Skeletal muscle tissue (tissue), 4 donors: ENCODE results near the gene HAUS3. TPM values are rescaled to one million over a fixed set of nuclear protein-coding genes. Genes with fewer than 3 reads are reported as not detected.
"Not testable (repeated sequence)": the region's sequence is repeated elsewhere in the genome, so short reads cannot be mapped to it uniquely, and the experiment has no call there.

ENCODE experiments used
- H3K27ac ChIP-seq: one replicate; pipeline ENCODE4 v1.7.0; 2013; ENCODE audit warnings: mild to moderate bottlenecking, low read depth, low read length, inconsistent platforms
- H3K27me3 ChIP-seq, 3 donors: one replicate each; pipeline ENCODE4 v1.7.0; 2013; ENCODE audit warnings: low read length in 3 of 3; ENCODE audit not compliant: control insufficient read depth in 3 of 3, insufficient read depth in 3 of 3
- H3K36me3 ChIP-seq, 3 donors: one replicate each; pipeline ENCODE4 v1.7.0; 2013; ENCODE audit warnings: low read length in 3 of 3; ENCODE audit not compliant: control insufficient read depth in 3 of 3, insufficient read depth in 3 of 3
- H3K4me1 ChIP-seq, 3 donors: one replicate each; pipeline ENCODE4 v1.7.0; 2013; ENCODE audit warnings: low read length in 3 of 3, mild to moderate bottlenecking in 3 of 3; ENCODE audit not compliant: control insufficient read depth in 3 of 3, insufficient read depth in 3 of 3
- H3K4me3 ChIP-seq, 3 donors: one replicate each; pipeline ENCODE4 v1.7.0; 2013; ENCODE audit warnings: low read length in 3 of 3
- H3K9ac ChIP-seq, 3 donors: one replicate each; pipeline ENCODE4 v1.7.0; 2013; ENCODE audit warnings: low read length in 3 of 3, mild to moderate bottlenecking in 3 of 3, moderate library complexity in 2 of 3, low read depth in 1 of 3
- H3K9me3 ChIP-seq, 3 donors: one replicate each; pipeline ENCODE4 v1.7.0; 2013; ENCODE audit warnings: low read length in 3 of 3; ENCODE audit not compliant: control insufficient read depth in 3 of 3
- total RNA-seq: library from RNA; depleted of rRNA; stranded (reverse); fragments of >200 nt; gene quantifications from one replicate; pipeline ENCODE4 v1.2.3, GENCODE V29; 2014
- donor health status: Osteomylitis.

HAUS3 gene
- total RNA-seq, 1 donor from 2014 or later = 6.8 TPM

GRCh38 chr4:2275546-2276251 is 33.8 kb upstream of the HAUS3 start:
- Histone ChIP-seq H3K27me3 (no peaks in the 10 kb centered on the region), H3K9ac (no peak overlapping the region), H3K4me1 (peaks cover 7 to 18% (median 12%) of the 10 kb centered on the region in 3 donors), H3K9me3 (no peaks in the 10 kb centered on the region), H3K36me3 (no peaks in the 10 kb centered on the region), H3K27ac (no peak overlapping the region), H3K4me3 (no peak overlapping the region)

DNA sequence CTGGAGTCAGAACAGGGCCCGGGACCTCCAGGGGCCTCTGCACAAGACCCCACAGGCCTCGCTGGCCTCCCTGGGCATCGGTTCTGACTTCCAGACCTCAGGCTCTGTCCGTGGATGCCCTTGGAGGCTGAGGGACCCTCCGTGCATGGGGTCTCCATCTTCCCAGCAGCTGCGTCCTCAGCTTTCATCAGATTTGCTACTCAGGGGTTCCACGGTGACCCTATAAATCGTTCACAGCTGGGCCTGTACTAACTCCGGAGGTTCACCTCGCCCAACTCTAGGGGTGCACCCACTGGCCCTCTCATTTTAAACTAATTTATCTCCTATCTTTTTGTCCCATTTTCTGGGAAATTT is 33.1 kb upstream of the HAUS3 start:
- H3K4me1 ChIP-seq = peaks cover 8 to 24% (median 17%) of the 10 kb centered on the region in 3 donors
- not testable (repeated sequence) for H3K4me3 ChIP-seq, H3K9me3 ChIP-seq, H3K36me3 ChIP-seq, H3K27ac ChIP-seq, H3K27me3 ChIP-seq, H3K9ac ChIP-seq

GRCh38 chr4:2274320-2275043 is 32.6 kb upstream of the HAUS3 start:
- Histone ChIP-seq H3K9ac (no peak overlapping the region), H3K4me1 (peaks cover 12 to 29% (median 21%) of the 10 kb centered on the region in 3 donors), H3K27ac (no peak overlapping the region), H3K27me3 (no peaks in the 10 kb centered on the region), H3K36me3 (no peaks in the 10 kb centered on the region), H3K4me3 (no peak overlapping the region), H3K9me3 (no peaks in the 10 kb centered on the region)

DNA sequence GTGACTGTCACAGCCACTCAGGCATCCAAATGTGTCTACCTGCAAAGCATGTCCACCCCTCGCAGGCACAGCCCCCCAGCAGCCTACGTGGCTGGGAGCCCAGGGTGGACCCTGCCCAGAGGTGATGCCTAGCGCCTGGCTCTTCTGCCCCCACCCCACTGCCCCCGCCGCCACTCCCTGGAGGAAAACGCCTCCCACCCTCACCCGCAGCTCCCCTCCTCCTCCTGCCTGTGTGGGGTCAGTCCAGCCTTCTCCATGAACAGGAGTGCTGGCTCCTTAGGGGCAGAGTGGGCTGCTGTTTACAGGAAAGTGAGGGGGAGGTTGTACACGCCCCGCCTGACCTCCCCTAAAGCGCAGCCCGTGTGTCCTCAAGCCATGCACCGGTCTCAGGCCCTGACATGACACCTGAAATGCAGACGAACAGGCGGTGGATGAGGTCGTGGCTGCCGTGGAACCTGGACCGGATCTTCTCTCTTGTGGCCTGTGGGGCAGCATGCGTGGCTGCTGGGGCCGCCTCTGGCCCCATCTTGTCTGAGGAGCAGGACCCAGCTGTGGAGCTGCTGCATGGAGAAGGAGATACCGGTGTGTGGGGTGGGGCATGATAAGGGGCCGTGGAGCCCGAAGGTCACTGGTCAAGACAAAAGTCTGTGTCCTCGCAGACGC is 31.9 kb upstream of the HAUS3 start:
- Histone ChIP-seq H3K4me1 (peaks cover 19 to 36% (median 28%) of the 10 kb centered on the region in 3 donors), H3K9ac (no peak overlapping the region), H3K4me3 (no peak overlapping the region), H3K36me3 (no peaks in the 10 kb centered on the region), H3K9me3 (no peaks in the 10 kb centered on the region), H3K27ac (no peak overlapping the region), H3K27me3 (no peaks in the 10 kb centered on the region)

DNA sequence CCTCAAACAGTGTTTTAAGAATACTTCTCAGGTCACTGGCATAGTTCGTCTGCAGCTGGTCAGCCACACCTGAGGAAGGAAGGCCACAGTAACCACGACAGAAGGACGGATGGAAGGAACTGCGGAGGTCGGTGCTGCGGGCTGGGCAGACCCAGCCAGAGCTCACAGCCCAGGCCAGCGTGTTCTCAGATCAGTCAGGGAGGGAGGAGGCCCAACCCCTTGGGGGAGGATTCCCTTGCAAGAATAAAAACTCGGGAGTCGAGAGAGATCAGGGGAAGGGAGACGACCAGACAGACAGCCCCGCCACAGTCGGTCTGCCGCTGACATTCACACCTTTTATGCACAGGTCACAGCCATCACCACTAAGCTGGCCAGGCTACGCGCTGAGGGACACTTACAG is 31.3 kb upstream of the HAUS3 start:
- H3K36me3 ChIP-seq = no peaks in the 10 kb centered on the region
- H3K4me1 ChIP-seq = peaks cover 24 to 42% (median 33%) of the 10 kb centered on the region in 3 donors
- H3K27me3 ChIP-seq = no peaks in the 10 kb centered on the region
- H3K9ac ChIP-seq = no peak overlapping the region
- H3K9me3 ChIP-seq = no peaks in the 10 kb centered on the region
- no peak overlapping the region for H3K27ac ChIP-seq
- no peak overlapping the region for H3K4me3 ChIP-seq

- H3K4me3 ChIP-seq = no peak overlapping the region
- H3K9ac ChIP-seq = no peak overlapping the region
- H3K27me3 ChIP-seq = no peaks in the 10 kb centered on the region
- H3K9me3 ChIP-seq = no peaks in the 10 kb centered on the region
- H3K27ac ChIP-seq = no peak overlapping the region
- H3K36me3 ChIP-seq = no peaks in the 10 kb centered on the region
- H3K4me1 ChIP-seq = peaks cover 28 to 46% (median 38%) of the 10 kb centered on the region in 3 donors
These were observed 30.9 kb upstream of the HAUS3 start for GRCh38 chr4:2272828-2273120.

- H3K27ac ChIP-seq = no peak overlapping the region
These were observed 30.3 kb upstream of the HAUS3 start for GRCh38 chr4:2272026-2272827.

GRCh38 chr4:2271279-2272025 is 29.5 kb upstream of the HAUS3 start:
- H3K27ac ChIP-seq = no peak overlapping the region
- no peak overlapping the region for H3K4me3 ChIP-seq
- H3K27me3 ChIP-seq = no peaks in the 10 kb centered on the region
- no peaks in the 10 kb centered on the region for H3K36me3 ChIP-seq
- peaks cover 29 to 59% (median 49%) of the 10 kb centered on the region in 3 donors for H3K4me1 ChIP-seq
- H3K9me3 ChIP-seq = no peaks in the 10 kb centered on the region
- H3K9ac ChIP-seq = peak overlapping the region in 1 of 3 donors; percentile 45

More at GRCh38 chr4:2272026-2272827, 30.3 kb upstream of the HAUS3 start:
- H3K4me3 ChIP-seq = no peak overlapping the region
- H3K36me3 ChIP-seq = no peaks in the 10 kb centered on the region
- no peaks in the 10 kb centered on the region for H3K9me3 ChIP-seq
- H3K9ac ChIP-seq = peak overlapping the region in 1 of 3 donors; percentile 45
- H3K27me3 ChIP-seq = no peaks in the 10 kb centered on the region
- H3K4me1 ChIP-seq = peaks cover 29 to 52% (median 42%) of the 10 kb centered on the region in 3 donors

GRCh38 chr4:2270341-2271165 is 28.6 kb upstream of the HAUS3 start:
- no peaks in the 10 kb centered on the region for H3K9me3 ChIP-seq
- no peaks in the 10 kb centered on the region for H3K27me3 ChIP-seq
- H3K27ac ChIP-seq = peak overlapping the region; percentile 82
- H3K4me3 ChIP-seq = no peak overlapping the region
- peaks cover 36 to 65% (median 58%) of the 10 kb centered on the region in 3 donors for H3K4me1 ChIP-seq
- no peaks in the 10 kb centered on the region for H3K36me3 ChIP-seq
- peak overlapping the region in 1 of 3 donors; percentile 57 for H3K9ac ChIP-seq
